ENCODE measurements around the gene NCKAP5. TPM values are rescaled to one million over a fixed set of nuclear protein-coding genes. Genes with fewer than 3 reads are reported as not detected.

The NCKAP5 gene
- total RNA-seq, 6 donors from 2014 or later = 22.1 to 51.1 (median 41.4) TPM

GRCh38 chr2:132692816-132693215, 875.4 kb downstream of the NCKAP5 start:
- Histone ChIP-seq H3K4me3 (no peak overlapping the region), H3K36me3 (no peaks in the 10 kb centered on the region), H3K27me3 (no peaks in the 10 kb centered on the region), H3K9me3 (no peaks in the 10 kb centered on the region), H3K4me1 (no peaks in the 10 kb centered on the region), H3K27ac (no peak overlapping the region)
- 84 to 85% methylated on average over 1 of the region's 1 CpG for WGBS, 2 donors
- TF ChIP-seq CTCF (IDR thresholded peaks at IDR 0.05) = no peak
- no peak for TF ChIP-seq POLR2AphosphoS5 (IDR thresholded peaks at IDR 0.05)
- TF ChIP-seq EP300 (IDR thresholded peaks at IDR 0.05) = no peak
- no peak for TF ChIP-seq POLR2A (IDR thresholded peaks at IDR 0.05)
- DNase-seq = no peak
- no peak for ATAC-seq (ENCODE audit: low FRiP score in 2 of 2)

GRCh38 chr2:132691556-132691955, 876.7 kb downstream of the NCKAP5 start:
- TF ChIP-seq POLR2A (IDR thresholded peaks at IDR 0.05) = no peak
- no peak for TF ChIP-seq EP300 (IDR thresholded peaks at IDR 0.05)
- no peak for TF ChIP-seq CTCF (IDR thresholded peaks at IDR 0.05)
- no peak for TF ChIP-seq POLR2AphosphoS5 (IDR thresholded peaks at IDR 0.05)
- no peaks in the 10 kb centered on the region for H3K9me3 ChIP-seq
- 85 to 94% methylated on average over 4 of the region's 4 CpGs for WGBS, 2 donors

GRCh38 chr2:132690664-132691303, 877.5 kb downstream of the NCKAP5 start:
- ATAC-seq (ENCODE audit: low FRiP score in 2 of 2) = no peak
- DNase-seq = no peak
- WGBS, 2 donors = 57 to 68% methylated on average over 1 of the region's 1 CpG
- TF ChIP-seq POLR2AphosphoS5 (IDR thresholded peaks at IDR 0.05) (no peak), EP300 (IDR thresholded peaks at IDR 0.05) (no peak), POLR2A (IDR thresholded peaks at IDR 0.05) (no peak), CTCF (IDR thresholded peaks at IDR 0.05) (no peak)
- Histone ChIP-seq H3K27ac (no peak overlapping the region), H3K27me3 (no peaks in the 10 kb centered on the region), H3K4me1 (no peaks in the 10 kb centered on the region), H3K9me3 (no peaks in the 10 kb centered on the region), H3K36me3 (no peaks in the 10 kb centered on the region), H3K4me3 (no peak overlapping the region)

More at GRCh38 chr2:132691556-132691955, 876.7 kb downstream of the NCKAP5 start:
- H3K27me3 ChIP-seq = no peaks in the 10 kb centered on the region
- DNase-seq (no peak), ATAC-seq (ENCODE audit: low FRiP score in 2 of 2) (no peak)
- H3K4me1 ChIP-seq = no peaks in the 10 kb centered on the region
- no peaks in the 10 kb centered on the region for H3K36me3 ChIP-seq
- H3K4me3 ChIP-seq = no peak overlapping the region
- no peak overlapping the region for H3K27ac ChIP-seq

GRCh38 chr2:132681766-132682165, 886.5 kb downstream of the NCKAP5 start:
- ATAC-seq (ENCODE audit: low FRiP score in 2 of 2) (no peak), DNase-seq (no peak)
- no peaks in the 10 kb centered on the region for H3K4me1 ChIP-seq
- H3K27me3 ChIP-seq = no peaks in the 10 kb centered on the region
- 89 to 96% methylated on average over 1 of the region's 1 CpG for WGBS, 2 donors
- H3K4me3 ChIP-seq = no peak overlapping the region
- no peaks in the 10 kb centered on the region for H3K36me3 ChIP-seq
- no peak overlapping the region for H3K27ac ChIP-seq
- H3K9me3 ChIP-seq = no peaks in the 10 kb centered on the region
- TF ChIP-seq POLR2A (IDR thresholded peaks at IDR 0.05) (no peak), CTCF (IDR thresholded peaks at IDR 0.05) (no peak), POLR2AphosphoS5 (IDR thresholded peaks at IDR 0.05) (no peak), EP300 (IDR thresholded peaks at IDR 0.05) (no peak)

- no peaks in the 10 kb centered on the region for H3K36me3 ChIP-seq
- WGBS, 2 donors = 76 to 83% methylated on average over 3 of the region's 3 CpGs
- ATAC-seq (ENCODE audit: low FRiP score in 2 of 2) = no peak
Observed at GRCh38 chr2:132680544-132680943, 887.7 kb downstream of the NCKAP5 start.

More at GRCh38 chr2:132680544-132680943, 887.7 kb downstream of the NCKAP5 start:
- Histone ChIP-seq H3K4me3 (no peak overlapping the region), H3K9me3 (no peaks in the 10 kb centered on the region), H3K27ac (no peak overlapping the region), H3K4me1 (no peaks in the 10 kb centered on the region), H3K27me3 (no peaks in the 10 kb centered on the region)
- TF ChIP-seq POLR2AphosphoS5 (IDR thresholded peaks at IDR 0.05) (no peak), POLR2A (IDR thresholded peaks at IDR 0.05) (no peak), CTCF (IDR thresholded peaks at IDR 0.05) (no peak), EP300 (IDR thresholded peaks at IDR 0.05) (no peak)
- DNase-seq = no peak

Data from upper lobe of left lung (tissue), 6 donors.